ENCODE measurements around the gene CD8B2. TPM values are rescaled to one million over a fixed set of nuclear protein-coding genes. Genes with fewer than 3 reads are reported as not detected.
"Not testable (repeated sequence)": the region's sequence is repeated elsewhere in the genome, so short reads cannot be mapped to it uniquely, and the experiment has no call there.

The CD8B2 gene
- total and polyA plus RNA-seq, 8 donors: 0.03 to 0.25 (median 0.13) TPM; not detected in 4

DNA sequence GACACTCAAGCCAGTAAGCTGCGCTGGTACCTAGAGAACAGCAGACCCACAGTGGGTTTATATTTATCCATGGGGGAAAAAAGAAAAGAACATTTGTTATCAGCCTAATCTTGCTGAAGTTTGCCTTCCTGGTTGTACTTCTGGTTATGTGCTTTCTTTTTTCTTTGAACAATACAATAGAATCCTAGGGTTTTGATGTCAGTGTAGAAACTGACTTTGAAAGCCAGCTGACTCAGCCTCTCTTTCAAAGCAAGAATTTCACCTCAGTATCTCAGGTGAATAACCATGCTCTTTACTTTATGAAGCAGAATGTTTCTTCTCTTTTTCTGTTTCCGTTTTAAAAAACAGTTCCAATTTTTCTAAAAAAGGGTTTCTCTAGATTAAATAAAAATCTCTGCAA lies 78.4 kb downstream of the CD8B2 start:
- H3K36me3 ChIP-seq: no peaks in the 10 kb centered on the region
- FAIRE-seq: no peak
- ATAC-seq: no peak
- DNase-seq: no peak
- no peak overlapping the region for H3K4me3 ChIP-seq
- no peaks in the 10 kb centered on the region for H3K9me3 ChIP-seq
- H3K27ac ChIP-seq: no peak overlapping the region
- TF ChIP-seq, protein P1, sequence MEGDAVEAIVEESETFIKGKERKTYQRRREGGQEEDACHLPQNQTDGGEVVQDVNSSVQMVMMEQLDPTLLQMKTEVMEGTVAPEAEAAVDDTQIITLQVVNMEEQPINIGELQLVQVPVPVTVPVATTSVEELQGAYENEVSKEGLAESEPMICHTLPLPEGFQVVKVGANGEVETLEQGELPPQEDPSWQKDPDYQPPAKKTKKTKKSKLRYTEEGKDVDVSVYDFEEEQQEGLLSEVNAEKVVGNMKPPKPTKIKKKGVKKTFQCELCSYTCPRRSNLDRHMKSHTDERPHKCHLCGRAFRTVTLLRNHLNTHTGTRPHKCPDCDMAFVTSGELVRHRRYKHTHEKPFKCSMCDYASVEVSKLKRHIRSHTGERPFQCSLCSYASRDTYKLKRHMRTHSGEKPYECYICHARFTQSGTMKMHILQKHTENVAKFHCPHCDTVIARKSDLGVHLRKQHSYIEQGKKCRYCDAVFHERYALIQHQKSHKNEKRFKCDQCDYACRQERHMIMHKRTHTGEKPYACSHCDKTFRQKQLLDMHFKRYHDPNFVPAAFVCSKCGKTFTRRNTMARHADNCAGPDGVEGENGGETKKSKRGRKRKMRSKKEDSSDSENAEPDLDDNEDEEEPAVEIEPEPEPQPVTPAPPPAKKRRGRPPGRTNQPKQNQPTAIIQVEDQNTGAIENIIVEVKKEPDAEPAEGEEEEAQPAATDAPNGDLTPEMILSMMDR (IDR thresholded peaks at IDR 0.05): no peak
- H3K27me3 ChIP-seq: no peaks in the 10 kb centered on the region
- no peaks in the 10 kb centered on the region for H3K4me1 ChIP-seq
- WGBS, 2 donors: 67 to 76% methylated on average over 2 of the region's 2 CpGs
- intact Hi-C loops (cut with DNase I): no loop called here

DNA sequence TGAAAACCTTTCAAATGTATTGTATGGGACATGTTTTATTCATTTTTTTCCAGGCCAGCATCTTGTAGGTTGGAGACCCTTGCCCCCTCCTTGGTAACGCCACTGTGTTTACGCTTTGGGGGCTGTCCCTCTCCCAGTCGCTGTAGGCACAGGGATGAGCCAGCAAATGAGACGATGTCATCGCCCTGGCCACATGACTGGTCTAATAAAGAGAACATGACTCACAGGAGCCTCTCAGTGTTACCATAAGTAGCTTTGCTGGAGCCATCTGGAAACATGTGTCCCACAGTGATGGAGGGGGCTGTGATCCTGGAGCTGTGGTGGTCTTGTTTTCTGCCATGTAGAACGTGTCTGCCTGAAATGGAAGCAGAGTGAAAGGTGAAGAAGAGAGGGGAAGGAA lies 78.9 kb downstream of the CD8B2 start:
- H3K4me1 ChIP-seq: no peaks in the 10 kb centered on the region
- ATAC-seq (peak in 2 of 4 donors; percentile 60 to 76), DNase-seq (no peak), FAIRE-seq (no peak)
- no peaks in the 10 kb centered on the region for H3K27me3 ChIP-seq
- TF ChIP-seq, protein P1 (IDR thresholded peaks at IDR 0.05): no peak
- no peak overlapping the region for H3K27ac ChIP-seq
- WGBS, 2 donors: 55 to 63% methylated on average over 6 of the region's 6 CpGs
- H3K36me3 ChIP-seq: no peaks in the 10 kb centered on the region
- H3K9me3 ChIP-seq: no peaks in the 10 kb centered on the region
- H3K4me3 ChIP-seq: no peak overlapping the region
- intact Hi-C loops (cut with DNase I): no loop called here

GRCh38 chr2:106566484-106566883 lies 79.3 kb downstream of the CD8B2 start:
- DNase-seq; H3K27ac ChIP-seq; H3K27me3 ChIP-seq; FAIRE-seq; H3K9me3 ChIP-seq; H3K4me1 ChIP-seq; intact Hi-C loops (cut with DNase I); H3K4me3 ChIP-seq; ATAC-seq; H3K36me3 ChIP-seq: not testable (repeated sequence)

DNA sequence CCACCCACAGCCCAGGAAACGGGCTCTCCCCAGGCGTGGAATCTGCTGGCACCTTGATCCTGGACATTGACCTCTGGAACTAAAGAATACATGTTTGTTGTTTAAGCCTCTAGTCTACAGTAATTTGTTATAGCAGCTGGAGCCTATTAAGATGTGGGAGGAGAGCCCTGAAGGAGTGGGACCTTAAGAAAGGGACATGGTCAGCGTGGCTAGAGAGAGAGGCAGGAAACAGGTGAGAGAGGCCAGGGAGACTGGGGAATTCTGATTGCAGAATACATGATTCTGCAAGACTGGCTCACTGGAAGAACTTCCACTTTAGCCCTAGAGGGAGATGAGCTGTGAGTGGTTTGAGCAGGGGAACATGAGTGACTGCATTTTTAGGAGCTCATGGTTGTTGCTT lies 83.2 kb downstream of the CD8B2 start:
- DNase-seq (no peak), ATAC-seq (no peak), FAIRE-seq (no peak)
- WGBS, 2 donors: 58 to 65% methylated on average over 3 of the region's 3 CpGs
- H3K27me3 ChIP-seq: no peaks in the 10 kb centered on the region
- H3K36me3 ChIP-seq: no peaks in the 10 kb centered on the region
- no peak overlapping the region for H3K27ac ChIP-seq
- intact Hi-C loops (cut with DNase I): no loop called here
- TF ChIP-seq, protein P1 (IDR thresholded peaks at IDR 0.05): no peak
- H3K4me3 ChIP-seq: no peak overlapping the region
- no peaks in the 10 kb centered on the region for H3K9me3 ChIP-seq
- H3K4me1 ChIP-seq: no peaks in the 10 kb centered on the region

Other genes with a start within 250 kb of the CD8B2 start
- gene RGPD3, start 19.0 kb upstream of the CD8B2 start, total RNA-seq: under 1 TPM in 4 of 6 donors, not detected in 2; 0.09 to 0.16 (median 0.10) TPM
- under 1 TPM; 0.08 to 0.16 TPM for gene RGPD3, start 19.0 kb upstream of the CD8B2 start, polyA plus RNA-seq

All from pancreas (tissue), 10 donors.